ENCODE measurements around the gene VAV3.
"Not testable (repeated sequence)": the region's sequence is repeated elsewhere in the genome, so short reads cannot be mapped to it uniquely, and the experiment has no call there.

The VAV3 gene

DNA sequence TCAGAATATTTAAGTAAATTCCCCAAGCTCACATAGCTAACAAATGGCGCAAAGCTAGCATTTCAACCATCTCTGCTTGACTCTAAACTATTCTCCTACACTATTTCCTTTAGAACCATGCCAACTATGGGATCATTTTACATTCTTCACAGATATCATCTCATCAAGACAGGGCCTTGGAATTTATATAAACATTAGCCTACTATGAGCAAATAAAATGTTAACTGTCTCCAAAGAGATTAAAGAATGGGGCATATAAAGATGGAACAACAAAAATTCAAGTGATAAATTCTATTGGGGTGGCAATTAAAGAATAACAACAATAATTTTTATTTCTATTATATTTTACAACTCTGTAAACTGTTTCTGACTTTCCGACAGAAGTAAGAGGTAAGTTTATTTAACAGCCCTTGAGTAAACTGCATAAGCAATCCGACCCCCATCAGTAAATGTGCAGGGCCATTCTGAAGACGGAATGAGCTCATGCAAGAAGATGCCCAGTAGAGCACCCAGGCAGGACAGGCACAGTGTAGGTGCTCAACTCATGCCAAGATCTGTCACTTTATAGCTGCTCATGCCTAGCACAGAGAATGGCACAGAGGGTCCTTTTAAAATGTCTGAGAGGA, 261.9 kb downstream of the VAV3 start:
- no peaks in the 10 kb centered on the region for H3K27me3 ChIP-seq (ENCODE audit: control insufficient read depth, low read length)
- no peak overlapping the region for H3K4me2 ChIP-seq (ENCODE audit: low read length)
- H3K4me1 ChIP-seq (ENCODE audit: control insufficient read depth, low read length): no peaks in the 10 kb centered on the region
- TF ChIP-seq EZH2phosphoT487 (IDR thresholded peaks at IDR 0.05; ENCODE audit: borderline replicate concordance, low read length): no peak
- TF ChIP-seq, protein P1, sequence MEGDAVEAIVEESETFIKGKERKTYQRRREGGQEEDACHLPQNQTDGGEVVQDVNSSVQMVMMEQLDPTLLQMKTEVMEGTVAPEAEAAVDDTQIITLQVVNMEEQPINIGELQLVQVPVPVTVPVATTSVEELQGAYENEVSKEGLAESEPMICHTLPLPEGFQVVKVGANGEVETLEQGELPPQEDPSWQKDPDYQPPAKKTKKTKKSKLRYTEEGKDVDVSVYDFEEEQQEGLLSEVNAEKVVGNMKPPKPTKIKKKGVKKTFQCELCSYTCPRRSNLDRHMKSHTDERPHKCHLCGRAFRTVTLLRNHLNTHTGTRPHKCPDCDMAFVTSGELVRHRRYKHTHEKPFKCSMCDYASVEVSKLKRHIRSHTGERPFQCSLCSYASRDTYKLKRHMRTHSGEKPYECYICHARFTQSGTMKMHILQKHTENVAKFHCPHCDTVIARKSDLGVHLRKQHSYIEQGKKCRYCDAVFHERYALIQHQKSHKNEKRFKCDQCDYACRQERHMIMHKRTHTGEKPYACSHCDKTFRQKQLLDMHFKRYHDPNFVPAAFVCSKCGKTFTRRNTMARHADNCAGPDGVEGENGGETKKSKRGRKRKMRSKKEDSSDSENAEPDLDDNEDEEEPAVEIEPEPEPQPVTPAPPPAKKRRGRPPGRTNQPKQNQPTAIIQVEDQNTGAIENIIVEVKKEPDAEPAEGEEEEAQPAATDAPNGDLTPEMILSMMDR (IDR thresholded peaks at IDR 0.05; ENCODE audit: low read depth, low read length, poor library complexity, severe bottlenecking): no peak
- no peak overlapping the region for H3K27ac ChIP-seq (ENCODE audit: low read depth, low read length)
- no peaks in the 10 kb centered on the region for H3K9me3 ChIP-seq (ENCODE audit: control insufficient read depth, insufficient read depth, low read length)
- no peaks in the 10 kb centered on the region for H3K36me3 ChIP-seq (ENCODE audit: control insufficient read depth, low read length)
- H4K20me1 ChIP-seq (ENCODE audit: control insufficient read depth, insufficient read depth, low read depth, low read length): no peaks in the 10 kb centered on the region
- no peaks in the 10 kb centered on the region for H3K9me2 ChIP-seq (replicated peaks; ENCODE audit: control insufficient read depth, low read length)
- H3F3A ChIP-seq (ENCODE audit: control insufficient read depth, insufficient read depth): no peaks in the 10 kb centered on the region
- no peaks in the 10 kb centered on the region for H3K79me2 ChIP-seq (ENCODE audit: control insufficient read depth, low read length)
- no peak overlapping the region for H3K4me3 ChIP-seq (ENCODE audit: low read length)

DNA sequence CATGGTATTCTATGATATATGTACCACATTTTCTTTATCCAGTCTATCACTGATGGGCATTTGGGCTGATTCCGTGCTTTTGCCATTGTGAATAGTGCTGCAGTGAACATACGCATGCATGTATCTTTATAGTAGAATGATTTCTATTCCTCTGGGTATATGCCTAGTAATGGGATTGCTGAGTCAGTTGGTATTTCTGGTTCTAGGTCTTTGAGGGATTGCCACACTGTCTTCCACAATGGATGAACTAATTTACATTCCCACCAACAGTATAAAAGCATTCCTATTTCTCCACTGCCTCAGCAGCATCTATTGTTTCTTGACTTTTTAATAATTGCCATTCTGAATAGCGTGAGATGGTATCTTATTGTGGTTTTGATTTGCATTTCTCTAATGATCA, 264.3 kb downstream of the VAV3 start:
- H3K27ac ChIP-seq (ENCODE audit: low read depth, low read length); H3K27me3 ChIP-seq (ENCODE audit: control insufficient read depth, low read length); H3K9me2 ChIP-seq (replicated peaks; ENCODE audit: control insufficient read depth, low read length); H3K4me3 ChIP-seq (ENCODE audit: low read length); H3K36me3 ChIP-seq (ENCODE audit: control insufficient read depth, low read length); H3K79me2 ChIP-seq (ENCODE audit: control insufficient read depth, low read length); H3K4me2 ChIP-seq (ENCODE audit: low read length); H3F3A ChIP-seq (ENCODE audit: control insufficient read depth, insufficient read depth); H3K4me1 ChIP-seq (ENCODE audit: control insufficient read depth, low read length); H3K9me3 ChIP-seq (ENCODE audit: control insufficient read depth, insufficient read depth, low read length); H4K20me1 ChIP-seq (ENCODE audit: control insufficient read depth, insufficient read depth, low read depth, low read length): not testable (repeated sequence)

DNA sequence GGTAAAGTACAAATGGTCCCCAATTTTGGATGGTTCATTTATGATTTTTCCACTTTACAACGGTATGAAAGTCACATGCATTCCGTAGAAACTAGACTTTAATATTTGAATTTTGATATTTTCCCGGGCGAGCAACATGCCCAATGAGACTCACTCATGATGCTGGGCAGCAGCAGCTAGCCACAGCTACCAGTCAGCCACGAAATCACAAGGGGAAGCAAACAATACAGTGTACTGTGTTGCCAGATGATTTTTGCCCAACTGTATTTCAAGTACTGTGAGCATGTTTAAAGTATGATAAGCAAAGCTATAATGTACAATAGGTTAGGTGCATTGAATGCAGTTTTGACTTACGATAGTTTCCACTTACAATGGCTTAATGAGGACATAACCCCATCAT, 266.8 kb downstream of the VAV3 start:
- H3K36me3 ChIP-seq (ENCODE audit: control insufficient read depth, low read length): no peaks in the 10 kb centered on the region
- no peak overlapping the region for H3K4me2 ChIP-seq (ENCODE audit: low read length)
- no peaks in the 10 kb centered on the region for H3K79me2 ChIP-seq (ENCODE audit: control insufficient read depth, low read length)
- H3F3A ChIP-seq (ENCODE audit: control insufficient read depth, insufficient read depth): no peaks in the 10 kb centered on the region
- no peaks in the 10 kb centered on the region for H3K4me1 ChIP-seq (ENCODE audit: control insufficient read depth, low read length)
- no peak overlapping the region for H3K27ac ChIP-seq (ENCODE audit: low read depth, low read length)
- H3K9me2 ChIP-seq (replicated peaks; ENCODE audit: control insufficient read depth, low read length): no peaks in the 10 kb centered on the region
- H3K4me3 ChIP-seq (ENCODE audit: low read length): no peak overlapping the region
- H3K27me3 ChIP-seq (ENCODE audit: control insufficient read depth, low read length): no peaks in the 10 kb centered on the region
- TF ChIP-seq EZH2phosphoT487 (IDR thresholded peaks at IDR 0.05; ENCODE audit: borderline replicate concordance, low read length): no peak
- TF ChIP-seq, protein P1 (IDR thresholded peaks at IDR 0.05; ENCODE audit: low read depth, low read length, poor library complexity, severe bottlenecking): no peak
- H4K20me1 ChIP-seq (ENCODE audit: control insufficient read depth, insufficient read depth, low read depth, low read length): no peaks in the 10 kb centered on the region
- no peaks in the 10 kb centered on the region for H3K9me3 ChIP-seq (ENCODE audit: control insufficient read depth, insufficient read depth, low read length)

DNA sequence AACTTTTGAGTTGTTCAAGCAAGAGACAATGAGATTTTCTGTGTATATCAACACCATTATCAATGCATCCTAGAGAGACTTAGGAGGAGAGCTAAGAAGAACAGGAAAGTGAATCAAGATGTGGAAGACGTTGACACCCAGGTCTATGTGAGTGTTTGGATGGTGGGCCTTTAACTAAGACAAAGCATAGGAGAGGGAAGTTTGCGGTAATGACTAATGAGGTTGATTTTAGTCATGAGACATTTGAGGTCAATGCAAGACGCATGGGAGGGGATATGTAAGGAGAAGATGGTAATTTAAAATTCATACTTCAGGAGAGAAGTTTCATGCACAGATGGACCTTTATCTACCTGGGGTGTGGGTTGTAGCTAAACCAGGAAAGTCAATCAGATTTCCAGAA, 269.6 kb downstream of the VAV3 start:
- no peak overlapping the region for H3K4me2 ChIP-seq (ENCODE audit: low read length)
- H3K79me2 ChIP-seq (ENCODE audit: control insufficient read depth, low read length): no peaks in the 10 kb centered on the region
- H3K27me3 ChIP-seq (ENCODE audit: control insufficient read depth, low read length): no peaks in the 10 kb centered on the region
- no peaks in the 10 kb centered on the region for H4K20me1 ChIP-seq (ENCODE audit: control insufficient read depth, insufficient read depth, low read depth, low read length)
- H3K9me3 ChIP-seq (ENCODE audit: control insufficient read depth, insufficient read depth, low read length): no peaks in the 10 kb centered on the region
- H3K4me3 ChIP-seq (ENCODE audit: low read length): no peak overlapping the region
- H3K36me3 ChIP-seq (ENCODE audit: control insufficient read depth, low read length): no peaks in the 10 kb centered on the region
- no peaks in the 10 kb centered on the region for H3K9me2 ChIP-seq (replicated peaks; ENCODE audit: control insufficient read depth, low read length)
- H3F3A ChIP-seq (ENCODE audit: control insufficient read depth, insufficient read depth): no peaks in the 10 kb centered on the region
- TF ChIP-seq, protein P1 (IDR thresholded peaks at IDR 0.05; ENCODE audit: low read depth, low read length, poor library complexity, severe bottlenecking): no peak
- no peak for TF ChIP-seq EZH2phosphoT487 (IDR thresholded peaks at IDR 0.05; ENCODE audit: borderline replicate concordance, low read length)
- H3K27ac ChIP-seq (ENCODE audit: low read depth, low read length): no peak overlapping the region
- H3K4me1 ChIP-seq (ENCODE audit: control insufficient read depth, low read length): no peaks in the 10 kb centered on the region
